ENCODE measurements around the gene ATRN. TPM values are rescaled to one million over a fixed set of nuclear protein-coding genes. Genes with fewer than 3 reads are reported as not detected.

The ATRN gene
- total and polyA plus RNA-seq, 2 donors (not counting 3 experiments of a cell fraction or from before 2014, with no cell fraction given), result 32.3 to 33.1 TPM

DNA sequence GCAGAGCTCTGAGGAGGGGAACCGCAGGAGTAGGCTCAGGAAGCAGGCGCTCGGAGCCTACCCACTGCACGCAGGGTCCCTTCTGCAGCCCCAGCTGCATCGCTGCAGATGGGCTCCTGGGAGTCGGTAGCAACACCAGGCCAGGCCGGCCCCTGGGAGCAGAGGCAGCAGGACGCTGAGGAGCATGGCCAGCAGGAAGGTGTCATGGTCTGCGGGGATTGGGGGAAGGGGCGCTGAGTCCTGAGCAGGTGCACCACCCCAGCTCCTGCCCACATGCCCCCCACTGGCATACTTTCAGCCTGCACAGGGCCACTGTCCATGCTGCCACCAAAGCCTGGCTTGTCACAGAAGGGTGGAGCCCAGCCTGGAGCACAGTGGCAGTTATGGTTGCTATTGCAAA is 200.1 kb downstream of the ATRN start:
- no TSS peak for BruUV-seq (replicated peaks)
- H3K4me3 ChIP-seq (replicated peaks in 1 of 3; ENCODE audit: insufficient read depth in 1 of 3, low read depth in 1 of 3, low read length in 3 of 3), result no peak overlapping the region
- no peaks in the 10 kb centered on the region for H3K4me1 ChIP-seq (ENCODE audit: control insufficient read depth, extremely low read depth, insufficient read depth, low read length)
- TF ChIP-seq MYC (IDR thresholded peaks at IDR 0.05; ENCODE audit: low read depth, low read length) (no peak), EZH2 (IDR thresholded peaks at IDR 0.05; ENCODE audit: borderline replicate concordance, low read depth, low read length, severe bottlenecking) (no peak), JUN (IDR thresholded peaks at IDR 0.05; ENCODE audit: borderline replicate concordance, insufficient read depth, insufficient read length, low read depth) (no peak), POLR2AphosphoS5 (IDR thresholded peaks at IDR 0.05; ENCODE audit: insufficient read depth, low read depth, low read length) (no peak), POLR2A (IDR thresholded peaks at IDR 0.05; ENCODE audit: low read depth, low read length) (no peak), CTCF (IDR thresholded peaks at IDR 0.05; ENCODE audit: extremely low read depth in 1 of 2, insufficient read depth in 1 of 2, low read depth in 1 of 2, low read length in 2 of 2) (no peak), FOS (IDR thresholded peaks at IDR 0.05; ENCODE audit: borderline replicate concordance, insufficient read depth, low read length) (no peak), GATA2 (IDR thresholded peaks at IDR 0.05; ENCODE audit: insufficient read depth, insufficient read length, low read depth, low read length) (no peak)
- TF ChIP-seq, protein P1, sequence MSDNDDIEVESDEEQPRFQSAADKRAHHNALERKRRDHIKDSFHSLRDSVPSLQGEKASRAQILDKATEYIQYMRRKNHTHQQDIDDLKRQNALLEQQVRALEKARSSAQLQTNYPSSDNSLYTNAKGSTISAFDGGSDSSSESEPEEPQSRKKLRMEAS (IDR thresholded peaks at IDR 0.05; ENCODE audit: insufficient read depth, insufficient read length), result no peak
- H3K27me3 ChIP-seq (ENCODE audit: control insufficient read depth in 2 of 2, insufficient read depth in 2 of 2, low read length in 2 of 2), result peaks cover 29 to 36% of the 10 kb centered on the region in 2 experiments
- H3K9ac ChIP-seq (replicated peaks; ENCODE audit: extremely low read depth, insufficient read depth, low read length), result no peak overlapping the region
- CTCF ChIA-PET, result interaction anchor here (1.2 to 2.4 kb wide), 3 partner anchors 26 to 107 kb away, joined by 3 to 13 read pairs (median 5); no protein-coding TSS in a partner anchor
- no peak overlapping the region for H3K4me2 ChIP-seq (ENCODE audit: insufficient read depth, low read length)
- no peaks in the 10 kb centered on the region for H3K9me1 ChIP-seq (replicated peaks; ENCODE audit: control insufficient read depth, extremely low read depth, insufficient read depth, low read length)
- FAIRE-seq, result no peak
- H3K36me3 ChIP-seq (ENCODE audit: control insufficient read depth in 2 of 2, extremely low read depth in 1 of 2, insufficient read depth in 2 of 2, low read length in 2 of 2), result no peaks in the 10 kb centered on the region
- no peaks in the 10 kb centered on the region for H3K9me3 ChIP-seq (replicated peaks; ENCODE audit: control insufficient read depth, insufficient read depth, low read length)
- no peaks in the 10 kb centered on the region for H3K79me2 ChIP-seq (ENCODE audit: control insufficient read depth, insufficient read depth, low read length)
- no peak overlapping the region for H2AFZ ChIP-seq (ENCODE audit: low read depth, low read length)
- dilution Hi-C loops (cut with MboI; ENCODE audit: extremely low pct_ligation_motif_present, low sequenced_read_pairs) (no loop called here), intact Hi-C loops (cut with micrococcal nuclease) (no loop called here)
- POLR2A ChIA-PET, result no interaction called here
- no peak overlapping the region for H3K27ac ChIP-seq (ENCODE audit: insufficient read depth, low read depth, low read length)
- no peak for DNase-seq (ENCODE audit: low read depth, low spot score)
- H4K20me1 ChIP-seq (replicated peaks; ENCODE audit: control insufficient read depth, extremely low read depth, insufficient read depth, low read length), result no peaks in the 10 kb centered on the region
